Activated CD4-positive, alpha-beta T cell treated with anti-CD3 and anti-CD28 coated beads, Interleukin-2, amount 10 ng/mL, durations not matched to agents 7 days and 5 days (primary cell): ENCODE data around the gene ZFP62. TPM values are rescaled to one million over a fixed set of nuclear protein-coding genes. Genes with fewer than 3 reads are reported as not detected.

Experiments used
- CTCF ChIA-PET: fragments of 350-600 bp; sonication (Branson Sonifier 250); formaldehyde crosslinking; loops from one replicate; lab custom pipeline; 2021; ENCODE audit warnings: antibody characterized with exemption; lab: Charles Lee
- POLR2A ChIA-PET: fragments of 350-600 bp; sonication (Branson Sonifier 250); formaldehyde crosslinking; loops from one replicate; lab custom pipeline; 2021; ENCODE audit warnings: antibody characterized with exemption; lab: Charles Lee
- DNase-seq: peaks from one replicate; pipeline ENCODE4 v3.0.0-alpha.2; 2020
- H3K27ac Mint-ChIP-seq: one replicate; pipeline ENCODE4 v1.8.0; 2021; ENCODE audit warnings: mild to moderate bottlenecking, moderate library complexity, mixed read lengths
- H3K27me3 Mint-ChIP-seq: one replicate; pipeline ENCODE4 v1.8.0; 2021; ENCODE audit warnings: mixed read lengths
- H3K36me3 Mint-ChIP-seq: one replicate; pipeline ENCODE4 v1.8.0; 2021; ENCODE audit warnings: low read depth, mixed read lengths
- H3K4me1 Mint-ChIP-seq: one replicate; pipeline ENCODE4 v1.8.0; 2021; ENCODE audit warnings: mixed read lengths
- H3K4me3 Mint-ChIP-seq: one replicate; pipeline ENCODE4 v1.8.0; 2021; ENCODE audit warnings: mild to moderate bottlenecking, moderate library complexity, mixed read lengths
- H3K9me3 Mint-ChIP-seq: one replicate; pipeline ENCODE4 v1.8.0; 2021; ENCODE audit warnings: mixed read lengths
- total RNA-seq, 2 experiments: library from RNA; stranded (reverse); gene quantifications; one replicate each; pipeline ENCODE4 v1.2.3, GENCODE V29; 2021

ZFP62 gene
- total RNA-seq, 2 experiments from 2014 or later: 35.6 to 36.5 TPM

- ChIA-PET CTCF (interaction anchor here (0.7 to 3.2 kb wide), 6 partner anchors 16 to 382 kb away, joined by 3 to 14 read pairs (median 4); no protein-coding TSS in a partner anchor), POLR2A (interaction anchor here (0.6 kb wide), 1 partner anchor 60 kb away, joined by 3 read pairs; no protein-coding TSS in a partner anchor)
- Mint-ChIP-seq H3K27ac (peak within 1 kb of the TSS; percentile 100), H3K4me1 (peaks cover 81% of the 10 kb centered on the region), H3K9me3 (no peaks in the 10 kb centered on the region), H3K4me3 (peak within 1 kb of the TSS; percentile 84), H3K27me3 (no peaks in the 10 kb centered on the region), H3K36me3 (peaks cover 79% of the 10 kb centered on the region)
- DNase-seq: peak; percentile 79
These were observed 58.5 kb downstream of the ZFP62 start, which contains the start of gene MGAT1 for GRCh38 chr5:180802325-180803180. TSS of gene MGAT1 (minus strand) at chr5:180802806. CDS start at chr5:180792971, 9,835 bp downstream.

GRCh38 chr5:180801596-180802324, 59.3 kb downstream of the ZFP62 start:
- Mint-ChIP-seq H3K4me1 (peaks cover 79% of the 10 kb centered on the region), H3K9me3 (no peaks in the 10 kb centered on the region), H3K27me3 (no peaks in the 10 kb centered on the region), H3K36me3 (peaks cover 72% of the 10 kb centered on the region), H3K27ac (peak overlapping the region; percentile 79), H3K4me3 (peak overlapping the region; percentile 84)
- POLR2A ChIA-PET: interaction anchor here (0.6 kb wide), 1 partner anchor 60 kb away, joined by 3 read pairs; no protein-coding TSS in a partner anchor
- no peak for DNase-seq
- CTCF ChIA-PET: interaction anchor here (0.6 to 3.2 kb wide), 7 partner anchors 10 to 372 kb away, joined by 3 to 14 read pairs (median 4); no protein-coding TSS in a partner anchor

GRCh38 chr5:180799902-180800801, 60.9 kb downstream of the ZFP62 start:
- H3K36me3 Mint-ChIP-seq: peaks cover 74% of the 10 kb centered on the region

GRCh38 chr5:180799194-180799593, 61.9 kb downstream of the ZFP62 start:
- ChIA-PET CTCF (interaction anchor here (0.6 to 1.2 kb wide), 3 partner anchors 22 to 981 kb away, joined by 3 read pairs; no protein-coding TSS in a partner anchor), POLR2A (no interaction called here)
- no peak for DNase-seq
- Mint-ChIP-seq H3K4me1 (peaks cover 78% of the 10 kb centered on the region), H3K27ac (peak overlapping the region; percentile 42), H3K9me3 (no peaks in the 10 kb centered on the region), H3K36me3 (peaks cover 67% of the 10 kb centered on the region), H3K27me3 (no peaks in the 10 kb centered on the region), H3K4me3 (peak overlapping the region; percentile 0)

More at GRCh38 chr5:180799902-180800801, 60.9 kb downstream of the ZFP62 start:
- H3K27me3 Mint-ChIP-seq: no peaks in the 10 kb centered on the region
- DNase-seq: no peak
- no peaks in the 10 kb centered on the region for H3K9me3 Mint-ChIP-seq
- peak overlapping the region; percentile 84 for H3K4me3 Mint-ChIP-seq
- POLR2A ChIA-PET: no interaction called here
- peaks cover 80% of the 10 kb centered on the region for H3K4me1 Mint-ChIP-seq
- CTCF ChIA-PET: interaction anchor here (0.6 to 1.8 kb wide), 4 partner anchors 8 to 81 kb away, joined by 3 to 4 read pairs (median 3); no protein-coding TSS in a partner anchor
- H3K27ac Mint-ChIP-seq: peak overlapping the region; percentile 70

- Mint-ChIP-seq H3K27ac (no peak overlapping the region), H3K4me1 (peaks cover 78% of the 10 kb centered on the region), H3K4me3 (no peak overlapping the region), H3K27me3 (no peaks in the 10 kb centered on the region), H3K9me3 (no peaks in the 10 kb centered on the region), H3K36me3 (peaks cover 62% of the 10 kb centered on the region)
- CTCF ChIA-PET: no interaction called here
- DNase-seq: no peak
- POLR2A ChIA-PET: no interaction called here
These were observed 62.9 kb downstream of the ZFP62 start for GRCh38 chr5:180798193-180798592.

Other genes starting within 250 kb of the ZFP62 start
- gene FLT4, start 211.7 kb downstream of the ZFP62 start, total RNA-seq: under 1 TPM; 0.25 TPM
- gene OR2Y1, start 121.2 kb downstream of the ZFP62 start, total RNA-seq: not detected
- 100 to 1,000 TPM; 136 to 152 TPM for gene MGAT1, start 58.5 kb downstream of the ZFP62 start, total RNA-seq
- gene BTNL8, start 37.9 kb upstream of the ZFP62 start, total RNA-seq: not detected
- gene BTNL3, start 127.6 kb upstream of the ZFP62 start, total RNA-seq: not detected
- not detected for gene BTNL9, start 179.0 kb upstream of the ZFP62 start, total RNA-seq